ENCODE results near the gene PCNX3. TPM values are rescaled to one million over a fixed set of nuclear protein-coding genes. Genes with fewer than 3 reads are reported as not detected.

Gene PCNX3
- total RNA-seq, 3 donors from 2014 or later = 13.4 to 21.0 (median 20.1) TPM

DNA sequence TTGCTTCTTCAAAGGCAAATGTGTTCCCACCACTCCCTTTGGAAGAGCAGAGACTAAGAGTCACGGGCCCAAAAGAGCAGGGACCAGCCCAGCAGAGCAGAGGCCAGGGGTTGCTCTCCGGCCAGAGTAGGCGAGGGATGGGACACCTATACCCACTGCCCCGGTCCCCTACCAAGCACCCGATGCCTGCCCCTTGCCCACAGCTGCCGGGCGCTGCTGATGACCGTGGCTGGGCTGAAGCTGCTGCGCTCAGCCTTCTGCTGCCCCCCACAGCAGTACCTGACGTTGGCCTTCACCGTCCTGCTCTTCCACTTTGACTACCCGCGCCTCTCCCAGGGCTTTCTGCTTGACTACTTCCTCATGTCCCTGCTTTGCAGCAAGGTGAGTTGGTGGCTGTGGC lies 11.6 kb downstream of the PCNX3 start:
- intact Hi-C loops (cut with DNase I; ENCODE audit: low total_unique reads) = no loop called here
- peaks cover 16% of the 10 kb centered on the region for H3K36me3 ChIP-seq

DNA sequence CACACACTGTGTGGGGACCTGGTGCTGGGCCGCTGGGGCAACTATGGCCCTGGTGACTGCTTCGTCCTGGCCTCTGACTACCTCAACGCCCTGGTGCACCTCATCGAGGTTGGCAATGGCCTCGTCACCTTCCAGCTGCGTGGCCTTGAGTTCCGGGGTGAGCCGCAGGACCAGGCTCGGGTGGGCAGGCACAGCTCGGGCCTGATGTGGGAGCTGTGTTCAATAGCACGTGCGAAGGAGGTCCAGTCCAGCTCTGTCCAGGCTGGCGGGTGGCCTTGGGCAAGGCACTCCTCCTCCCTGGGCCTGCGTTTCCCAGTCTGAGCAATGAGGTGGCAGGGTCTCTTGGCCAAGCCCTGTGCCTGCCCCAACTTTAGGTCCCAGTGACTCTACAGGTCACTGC lies 14.0 kb downstream of the PCNX3 start:
- Histone ChIP-seq H3K27ac (no peak overlapping the region), H3K4me3 (no peak overlapping the region), H3K4me1 (no peaks in the 10 kb centered on the region), H3K9me3 (no peaks in the 10 kb centered on the region), H3K27me3 (no peaks in the 10 kb centered on the region), H3K36me3 (peaks cover 16% of the 10 kb centered on the region)
- no peak for TF ChIP-seq POLR2AphosphoS5 (IDR thresholded peaks at IDR 0.05)
- no peak for TF ChIP-seq POLR2A (IDR thresholded peaks at IDR 0.05)
- TF ChIP-seq, protein P1, sequence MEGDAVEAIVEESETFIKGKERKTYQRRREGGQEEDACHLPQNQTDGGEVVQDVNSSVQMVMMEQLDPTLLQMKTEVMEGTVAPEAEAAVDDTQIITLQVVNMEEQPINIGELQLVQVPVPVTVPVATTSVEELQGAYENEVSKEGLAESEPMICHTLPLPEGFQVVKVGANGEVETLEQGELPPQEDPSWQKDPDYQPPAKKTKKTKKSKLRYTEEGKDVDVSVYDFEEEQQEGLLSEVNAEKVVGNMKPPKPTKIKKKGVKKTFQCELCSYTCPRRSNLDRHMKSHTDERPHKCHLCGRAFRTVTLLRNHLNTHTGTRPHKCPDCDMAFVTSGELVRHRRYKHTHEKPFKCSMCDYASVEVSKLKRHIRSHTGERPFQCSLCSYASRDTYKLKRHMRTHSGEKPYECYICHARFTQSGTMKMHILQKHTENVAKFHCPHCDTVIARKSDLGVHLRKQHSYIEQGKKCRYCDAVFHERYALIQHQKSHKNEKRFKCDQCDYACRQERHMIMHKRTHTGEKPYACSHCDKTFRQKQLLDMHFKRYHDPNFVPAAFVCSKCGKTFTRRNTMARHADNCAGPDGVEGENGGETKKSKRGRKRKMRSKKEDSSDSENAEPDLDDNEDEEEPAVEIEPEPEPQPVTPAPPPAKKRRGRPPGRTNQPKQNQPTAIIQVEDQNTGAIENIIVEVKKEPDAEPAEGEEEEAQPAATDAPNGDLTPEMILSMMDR (IDR thresholded peaks at IDR 0.05) = no peak
- no peak for DNase-seq (ENCODE audit: low spot score in 2 of 2)
- intact Hi-C loops (cut with DNase I; ENCODE audit: low total_unique reads) = no loop called here

More for the DNA sequence above, 11.6 kb downstream of the PCNX3 start:
- no peaks in the 10 kb centered on the region for H3K4me1 ChIP-seq
- no peaks in the 10 kb centered on the region for H3K9me3 ChIP-seq
- H3K27me3 ChIP-seq = no peaks in the 10 kb centered on the region
- no peak for DNase-seq (ENCODE audit: low spot score in 2 of 2)
- no peak overlapping the region for H3K4me3 ChIP-seq
- TF ChIP-seq POLR2A (IDR thresholded peaks at IDR 0.05) (no peak), POLR2AphosphoS5 (IDR thresholded peaks at IDR 0.05) (no peak)
- TF ChIP-seq, protein P1 (IDR thresholded peaks at IDR 0.05) = no peak
- no peak overlapping the region for H3K27ac ChIP-seq

GRCh38 chr11:65630215-65630614 lies 14.6 kb downstream of the PCNX3 start:
- no peak overlapping the region for H3K4me3 ChIP-seq
- TF ChIP-seq, protein P1 (IDR thresholded peaks at IDR 0.05) = no peak
- TF ChIP-seq POLR2AphosphoS5 (IDR thresholded peaks at IDR 0.05) (no peak), POLR2A (IDR thresholded peaks at IDR 0.05) (no peak)
- DNase-seq (ENCODE audit: low spot score in 2 of 2) = no peak
- no peaks in the 10 kb centered on the region for H3K4me1 ChIP-seq
- no peaks in the 10 kb centered on the region for H3K27me3 ChIP-seq
- no peaks in the 10 kb centered on the region for H3K9me3 ChIP-seq
- intact Hi-C loops (cut with DNase I; ENCODE audit: low total_unique reads) = no loop called here
- H3K36me3 ChIP-seq = peaks cover 15% of the 10 kb centered on the region
- no peak overlapping the region for H3K27ac ChIP-seq

DNA sequence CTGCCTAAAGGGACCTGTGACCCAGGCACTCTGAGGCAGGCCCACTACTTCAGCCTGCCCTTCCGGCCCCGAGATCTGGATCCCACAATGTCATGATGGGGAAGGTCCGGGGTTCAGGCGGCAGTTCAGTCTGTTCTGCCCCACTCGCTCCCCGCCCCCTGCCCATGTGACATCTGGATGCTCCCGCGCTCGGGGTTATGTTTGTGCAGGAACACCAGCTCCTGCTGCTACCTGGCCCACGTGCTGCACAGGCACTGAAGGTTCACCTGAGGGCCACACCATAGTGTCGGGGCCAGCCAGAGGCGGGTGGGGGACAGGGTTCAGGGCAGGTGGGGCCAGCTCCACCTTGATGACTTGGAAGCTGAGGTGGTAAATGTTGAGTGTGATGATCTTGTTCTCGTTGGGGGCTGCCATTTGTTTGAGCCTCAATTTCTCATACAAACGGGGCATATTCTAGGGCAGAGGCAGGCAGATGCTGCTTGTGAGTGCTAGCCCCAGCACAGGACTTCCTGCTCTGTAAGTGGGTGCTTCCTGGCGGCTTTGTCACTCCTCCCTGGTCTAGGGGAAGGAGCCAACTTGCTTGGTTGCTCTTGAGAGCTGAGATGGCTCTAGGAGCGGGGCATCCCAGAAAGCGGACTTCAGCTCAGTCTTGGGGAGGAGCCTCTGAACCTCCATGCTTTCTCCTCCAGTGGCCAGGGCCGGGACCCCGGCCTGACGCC lies 18.0 kb downstream of the PCNX3 start:
- H3K4me3 ChIP-seq = no peak overlapping the region
- DNase-seq (ENCODE audit: low spot score in 2 of 2) = no peak
- peaks cover 4 to 6% of the 10 kb centered on the region in 2 donors for H3K4me1 ChIP-seq
- no peak overlapping the region for H3K27ac ChIP-seq
- no peaks in the 10 kb centered on the region for H3K9me3 ChIP-seq
- TF ChIP-seq, protein P1 (IDR thresholded peaks at IDR 0.05) = no peak
- H3K27me3 ChIP-seq = no peaks in the 10 kb centered on the region
- peaks cover 14% of the 10 kb centered on the region for H3K36me3 ChIP-seq
- intact Hi-C loops (cut with DNase I; ENCODE audit: low total_unique reads) = no loop called here

DNA sequence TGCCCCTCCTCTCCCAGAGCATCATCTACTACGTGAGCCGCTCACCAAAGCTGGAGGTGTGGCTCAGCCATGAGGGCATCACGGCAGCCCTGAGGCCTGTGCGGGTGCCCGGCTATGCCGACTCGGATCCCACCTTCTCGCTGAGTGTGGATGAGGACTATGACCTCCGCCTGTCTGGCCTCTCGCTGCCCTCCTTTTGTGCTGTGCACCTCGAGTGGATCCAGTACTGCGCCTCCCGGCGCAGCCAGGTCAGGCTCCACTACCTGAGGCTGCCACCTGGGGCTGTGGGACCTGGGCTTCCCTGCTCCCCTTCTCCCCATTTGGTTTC lies 18.5 kb downstream of the PCNX3 start:
- DNase-seq (ENCODE audit: low spot score in 2 of 2) = no peak
- H3K27ac ChIP-seq = no peak overlapping the region
- no peaks in the 10 kb centered on the region for H3K27me3 ChIP-seq
- TF ChIP-seq POLR2AphosphoS5 (IDR thresholded peaks at IDR 0.05) (no peak), POLR2A (IDR thresholded peaks at IDR 0.05) (no peak)
- TF ChIP-seq, protein P1 (IDR thresholded peaks at IDR 0.05) = no peak
- H3K4me3 ChIP-seq = no peak overlapping the region
- intact Hi-C loops (cut with DNase I; ENCODE audit: low total_unique reads) = no loop called here
- peaks cover 11% of the 10 kb centered on the region for H3K36me3 ChIP-seq
- peaks cover 8 to 11% of the 10 kb centered on the region in 2 donors for H3K4me1 ChIP-seq
- no peaks in the 10 kb centered on the region for H3K9me3 ChIP-seq
